HAP-1 (cell line): ENCODE measurements around the gene RANBP3.
"Not testable (repeated sequence)": the region's sequence is repeated elsewhere in the genome, so short reads cannot be mapped to it uniquely, and the experiment has no call there.

Experiments
- DNase-seq, 2 experiments: peaks; one replicate each; pipeline ENCODE4 v3.0.0-alpha.2; 2016 to 2020; ENCODE audit warnings: low spot score in 2 of 2
- H3K27me3 ChIP-seq: fragments of 250-450 bp; sonication (Bioruptor Pico); 2 replicates; pipeline ENCODE4 v1.5.1; 2020; ENCODE audit warnings: low read depth, mild to moderate bottlenecking, moderate library complexity
- H3K36me3 ChIP-seq: fragments of 250-450 bp; sonication (Bioruptor Pico); replicated peaks from 2 replicates; pipeline ENCODE4 v1.5.1; 2020; ENCODE audit warnings: mild to moderate bottlenecking
- H3K4me1 ChIP-seq: fragments of 250-450 bp; sonication (Bioruptor Pico); 2 replicates; pipeline ENCODE4 v1.5.1; 2020; ENCODE audit warnings: mild to moderate bottlenecking
- H3K4me3 ChIP-seq: fragments of 250-450 bp; sonication (Bioruptor Pico); 2 replicates; pipeline ENCODE4 v1.5.1; 2020; ENCODE audit warnings: mild to moderate bottlenecking, moderate library complexity
- H3K9me3 ChIP-seq: fragments of 250-450 bp; sonication (Bioruptor Pico); 2 replicates; pipeline ENCODE4 v1.5.1; 2020; ENCODE audit warnings: mild to moderate bottlenecking, moderate library complexity
- in situ Hi-C: fragments of 300-500 bp; cut with MboI; formaldehyde crosslinking; loops from 3 replicates; pipeline ENCODE4 v1.14.3; 2020; ENCODE audit warnings: low sequenced_read_pairs, inconsistent platforms, mixed read lengths

Gene RANBP3

DNA sequence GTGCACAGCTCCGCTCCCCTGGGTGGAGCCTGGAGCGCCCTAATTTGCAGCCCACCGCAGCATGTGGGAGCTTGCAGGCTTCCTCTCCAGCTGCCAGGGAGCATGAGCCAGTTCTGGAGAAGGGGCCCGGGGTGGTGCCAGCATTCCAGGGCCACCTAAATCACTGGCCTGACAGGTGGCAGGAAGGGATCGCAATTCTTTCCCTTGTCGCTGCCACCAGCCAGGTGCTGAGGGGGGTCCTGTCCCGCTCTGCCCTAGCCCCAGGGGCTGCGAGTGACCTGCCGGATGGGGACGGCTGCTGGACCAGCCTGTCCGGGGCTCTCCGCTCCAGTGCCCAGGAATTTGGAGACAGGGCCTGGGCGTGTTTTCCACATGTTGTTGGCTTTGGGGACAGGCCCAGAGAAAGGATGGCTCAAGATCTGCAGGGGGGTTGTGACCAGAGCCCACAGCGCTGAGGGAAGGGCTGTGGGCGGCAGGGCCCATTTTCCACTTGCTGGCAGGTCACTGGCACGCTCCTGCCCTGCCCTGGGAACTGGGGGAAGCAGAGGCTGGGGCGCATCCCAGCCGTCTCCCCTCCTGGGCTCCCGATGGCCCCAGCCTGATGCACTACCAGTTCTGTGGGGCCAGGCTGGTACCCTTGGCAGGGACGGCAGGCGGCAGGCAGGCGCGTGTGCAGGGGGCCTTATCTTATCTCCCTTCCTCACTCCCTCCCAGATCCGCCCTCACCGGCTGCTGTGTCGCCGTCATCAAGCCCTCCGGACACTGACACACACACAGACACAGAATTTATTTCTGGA, 83.8 kb downstream of the RANBP3 start:
- no peaks in the 10 kb centered on the region for H3K27me3 ChIP-seq
- in situ Hi-C loops, result loop anchor here (5.0 kb wide), 1 partner anchor 87 kb away; the partner anchor contains the start of gene NRTN

DNA sequence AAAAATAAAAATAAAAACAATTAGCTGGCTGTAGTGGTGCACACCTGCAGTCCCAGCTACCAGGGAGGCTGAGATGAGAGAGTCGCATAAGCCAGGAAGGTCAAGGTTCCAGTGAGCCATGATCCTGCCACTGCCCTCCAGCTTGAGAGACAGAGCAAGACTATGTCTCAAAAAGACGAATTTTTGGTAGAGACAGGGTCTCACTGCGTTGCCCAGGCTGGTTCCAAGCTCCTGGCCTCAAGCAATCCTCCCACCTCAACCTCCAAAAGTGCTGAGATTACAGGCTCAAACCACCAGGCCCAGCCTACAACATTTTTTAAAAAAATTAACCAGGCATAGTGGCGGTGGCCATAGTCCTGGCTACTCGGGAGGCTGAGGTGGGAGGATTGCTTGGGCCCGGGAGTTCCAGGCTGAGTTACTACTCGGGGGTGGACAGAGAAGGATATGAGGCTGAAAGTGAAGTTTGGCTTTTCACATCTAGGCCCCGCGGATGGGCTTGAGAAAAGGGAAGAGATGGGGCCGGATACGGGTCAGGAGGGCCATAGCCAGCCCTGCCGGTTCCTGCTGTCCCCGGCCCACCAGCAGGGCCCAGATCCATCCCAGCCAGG, 84.5 kb downstream of the RANBP3 start:
- DNase-seq, result no peak
- Histone ChIP-seq H3K36me3 (peaks cover 15% of the 10 kb centered on the region), H3K4me3 (no peak overlapping the region), H3K27me3 (no peaks in the 10 kb centered on the region), H3K9me3 (no peaks in the 10 kb centered on the region), H3K4me1 (no peaks in the 10 kb centered on the region)
- in situ Hi-C loops, result loop anchor here (5.0 kb wide), 1 partner anchor 86 kb away; the partner anchor contains the start of gene NRTN

More for the DNA sequence above, 83.8 kb downstream of the RANBP3 start:
- Histone ChIP-seq H3K9me3 (no peaks in the 10 kb centered on the region), H3K4me3 (no peak overlapping the region), H3K4me1 (no peaks in the 10 kb centered on the region), H3K36me3 (peaks cover 15% of the 10 kb centered on the region)
- DNase-seq, result no peak

DNA sequence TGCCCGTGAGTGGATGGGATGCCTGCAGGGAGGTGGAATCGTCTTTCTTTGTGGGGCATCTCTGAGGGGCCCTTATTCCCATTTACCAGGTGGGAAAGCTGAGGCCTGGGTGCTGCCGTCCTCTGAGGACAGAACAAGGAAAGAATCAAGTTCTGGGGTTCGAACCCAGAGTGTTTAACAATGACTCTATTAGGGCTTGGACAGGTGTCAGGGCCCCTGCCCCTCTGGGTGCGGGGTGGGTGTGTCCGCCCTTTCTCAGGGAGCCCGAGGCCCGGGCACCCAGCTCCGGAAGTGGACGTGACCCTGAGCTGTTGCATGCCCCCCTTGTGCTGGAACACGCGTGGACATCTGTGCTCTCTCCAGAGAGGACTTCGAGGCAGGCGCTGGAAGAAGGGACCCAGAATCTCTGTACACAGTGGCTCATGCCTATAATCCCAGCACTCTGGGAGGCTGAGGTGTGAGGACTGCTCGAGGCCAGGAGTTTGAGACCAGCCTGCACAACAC, 85.1 kb downstream of the RANBP3 start:
- no peaks in the 10 kb centered on the region for H3K27me3 ChIP-seq
- in situ Hi-C loops, result loop anchor here (5.0 kb wide), 1 partner anchor 86 kb away; the partner anchor contains the start of gene NRTN
- H3K36me3 ChIP-seq, result peaks cover 15% of the 10 kb centered on the region
- H3K9me3 ChIP-seq, result no peaks in the 10 kb centered on the region
- DNase-seq, result no peak
- no peaks in the 10 kb centered on the region for H3K4me1 ChIP-seq
- H3K4me3 ChIP-seq, result no peak overlapping the region

DNA sequence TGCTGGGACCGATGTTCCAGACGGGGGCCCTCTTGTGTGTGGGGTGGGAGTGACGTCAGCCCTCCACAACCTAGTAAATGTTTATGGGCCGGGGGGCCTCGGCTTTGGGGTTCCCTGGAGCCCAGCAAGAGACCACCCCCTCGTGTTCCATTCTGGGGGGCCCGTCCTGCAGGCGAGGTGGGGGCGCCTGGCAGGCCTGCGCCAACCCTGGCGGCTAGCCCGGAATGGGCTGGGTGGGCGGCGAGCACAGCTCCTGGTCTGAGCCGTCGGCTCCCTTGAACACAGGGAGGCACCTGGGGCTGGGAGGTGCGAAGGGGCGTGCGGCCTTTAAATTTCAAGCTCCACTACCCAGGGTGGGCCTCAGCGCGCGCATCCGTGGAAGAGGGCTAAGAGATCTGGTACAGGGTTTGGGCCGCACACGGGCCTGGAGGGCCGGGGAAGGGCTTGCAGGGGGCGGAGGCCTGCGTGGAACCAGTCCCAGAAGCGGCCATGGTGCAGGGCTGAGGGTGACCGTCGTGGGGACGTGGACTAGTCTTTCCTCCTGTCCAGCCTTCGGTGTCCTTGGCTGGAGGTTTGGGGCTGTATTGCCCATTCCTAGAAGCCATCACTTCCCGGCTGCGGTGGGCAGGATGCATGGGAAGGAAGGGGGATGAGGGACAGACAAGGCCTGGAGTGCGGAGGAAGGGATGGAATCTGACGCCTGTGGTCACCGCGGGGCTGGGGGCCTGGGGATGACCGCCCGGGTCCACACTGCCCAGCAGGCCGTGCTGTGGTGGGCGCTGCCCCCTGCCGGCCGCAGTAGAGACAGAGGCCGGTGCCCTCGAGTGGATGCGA, 85.8 kb downstream of the RANBP3 start:
- in situ Hi-C loops, result loop anchor here (5.0 kb wide), 1 partner anchor 85 kb away; the partner anchor contains the start of gene NRTN
- Histone ChIP-seq H3K4me1 (no peaks in the 10 kb centered on the region), H3K36me3 (peaks cover 15% of the 10 kb centered on the region), H3K9me3 (no peaks in the 10 kb centered on the region), H3K4me3 (no peak overlapping the region), H3K27me3 (no peaks in the 10 kb centered on the region)
- peak; percentile 26 to 65 for DNase-seq

DNA sequence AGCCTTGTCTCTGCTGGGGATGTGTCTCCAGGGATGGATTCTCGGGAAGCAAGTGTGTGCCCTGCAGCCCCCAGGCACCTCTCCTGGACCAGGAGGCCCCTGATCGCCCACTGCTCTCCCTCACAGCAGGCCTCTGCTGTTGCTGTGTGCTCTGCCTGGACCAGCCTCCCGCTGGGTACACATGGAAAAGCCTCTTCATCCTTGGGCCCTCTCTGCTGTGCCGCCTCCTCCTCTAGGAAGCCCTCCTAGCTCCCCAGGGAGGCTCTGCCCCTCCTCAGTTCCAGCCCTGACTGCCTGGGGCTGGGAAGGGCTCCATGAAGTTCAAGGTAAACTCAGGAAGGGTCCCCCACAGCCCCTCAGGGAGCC, 86.4 kb downstream of the RANBP3 start:
- Histone ChIP-seq H3K4me3 (no peak overlapping the region), H3K9me3 (no peaks in the 10 kb centered on the region), H3K36me3 (peaks cover 12% of the 10 kb centered on the region), H3K4me1 (no peaks in the 10 kb centered on the region), H3K27me3 (no peaks in the 10 kb centered on the region)
- DNase-seq, result no peak
- in situ Hi-C loops, result loop anchor here (5.0 kb wide), 1 partner anchor 84 kb away; the partner anchor contains the start of gene NRTN

DNA sequence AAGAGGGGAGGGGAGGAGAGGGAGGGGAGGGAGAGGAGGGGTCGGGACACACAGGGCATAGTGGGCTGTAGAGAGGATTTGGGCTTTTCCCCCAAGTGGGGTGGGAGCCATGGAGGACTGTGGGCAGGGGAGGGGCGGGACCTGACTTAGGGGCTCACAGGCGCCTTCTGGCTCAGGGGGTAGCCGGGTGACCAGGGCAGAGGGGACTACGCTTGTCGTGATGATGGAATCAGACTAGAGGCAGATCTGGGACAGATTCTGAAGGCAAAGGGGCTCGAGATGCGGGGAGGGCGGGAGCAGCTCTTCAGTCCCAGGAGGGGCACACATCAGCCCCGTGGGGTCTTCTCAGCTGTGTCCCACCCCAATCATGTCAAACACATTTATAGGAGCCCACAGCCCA, 87.8 kb downstream of the RANBP3 start:
- in situ Hi-C loops, result loop anchor here (5.0 kb wide), 1 partner anchor 83 kb away; the partner anchor contains the start of gene NRTN
- no peaks in the 10 kb centered on the region for H3K4me1 ChIP-seq
- H3K36me3 ChIP-seq, result peaks cover 2% of the 10 kb centered on the region
- no peaks in the 10 kb centered on the region for H3K27me3 ChIP-seq
- no peaks in the 10 kb centered on the region for H3K9me3 ChIP-seq
- no peak overlapping the region for H3K4me3 ChIP-seq
- DNase-seq, result no peak

DNA sequence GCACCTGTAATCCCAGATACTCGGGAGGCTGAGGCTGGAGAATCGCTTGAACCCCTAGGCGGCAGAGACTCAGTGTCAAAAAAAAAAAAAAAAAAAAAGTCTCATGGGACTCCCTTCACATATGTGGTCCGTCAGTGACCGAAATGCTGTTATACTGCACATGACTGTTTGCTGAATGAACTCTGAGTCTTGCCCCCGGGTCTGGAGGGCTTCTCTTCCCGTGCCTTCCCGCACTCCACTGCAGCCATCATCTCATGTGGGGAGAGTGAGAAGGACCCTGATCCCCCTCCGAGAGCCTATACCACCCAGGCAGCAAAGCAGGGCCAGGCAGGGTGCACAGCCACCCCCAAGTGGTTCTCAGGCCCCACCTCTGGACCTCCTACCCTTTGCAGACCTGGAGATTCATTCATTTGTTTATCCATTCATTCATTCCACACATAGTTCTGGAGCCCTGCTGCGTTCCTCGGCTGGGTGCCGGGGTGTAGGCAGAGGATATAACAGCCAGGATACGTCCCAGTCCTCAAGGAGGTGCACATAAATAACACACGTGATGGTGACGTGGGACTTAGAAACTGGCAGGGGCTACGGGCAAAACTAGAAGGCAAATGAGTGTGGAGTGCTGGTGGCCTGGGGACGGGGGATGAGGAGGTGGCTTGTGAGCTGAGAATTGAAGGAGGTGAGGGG, 88.5 kb downstream of the RANBP3 start:
- no peak for DNase-seq
- in situ Hi-C loops, result no loop called here
- no peaks in the 10 kb centered on the region for H3K9me3 ChIP-seq
- no peaks in the 10 kb centered on the region for H3K27me3 ChIP-seq
- no peak overlapping the region for H3K4me3 ChIP-seq
- no peaks in the 10 kb centered on the region for H3K36me3 ChIP-seq
- no peaks in the 10 kb centered on the region for H3K4me1 ChIP-seq

DNA sequence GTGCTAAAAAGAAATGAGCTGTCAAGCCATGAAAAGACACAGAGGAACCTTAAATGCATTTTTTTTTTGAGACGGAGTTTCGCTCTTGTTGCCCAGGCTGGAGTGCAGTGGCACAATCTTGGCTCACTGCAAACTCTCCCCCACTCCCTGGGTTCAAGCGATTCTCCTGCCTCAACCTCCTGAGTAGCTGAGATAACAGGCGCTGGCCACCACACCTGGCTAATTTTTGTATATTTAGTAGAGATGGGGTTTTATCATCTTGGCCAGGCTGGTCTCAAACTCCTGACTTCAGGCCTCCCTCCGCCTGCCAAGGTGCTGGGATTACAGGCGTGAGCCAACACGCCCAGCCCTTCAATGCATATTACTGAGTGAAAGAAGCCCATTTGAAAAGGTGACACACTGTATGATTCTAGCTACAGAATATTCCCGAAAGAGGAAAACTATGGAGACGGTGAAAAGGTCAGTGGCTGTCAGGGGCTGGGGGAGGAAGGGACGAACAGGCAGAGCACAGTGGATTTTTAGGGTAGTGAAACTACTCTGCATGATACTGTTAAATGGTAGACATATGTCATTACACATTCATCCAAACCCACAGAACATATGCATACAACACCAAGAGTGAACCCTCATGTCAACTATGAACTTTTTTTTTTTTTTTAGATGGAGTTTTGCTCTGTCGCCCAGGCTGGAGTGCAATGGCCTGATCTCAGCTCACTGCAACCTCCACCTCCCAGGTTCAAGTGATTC, 93.7 kb downstream of the RANBP3 start:
- in situ Hi-C loops, result not testable (repeated sequence)

DNA sequence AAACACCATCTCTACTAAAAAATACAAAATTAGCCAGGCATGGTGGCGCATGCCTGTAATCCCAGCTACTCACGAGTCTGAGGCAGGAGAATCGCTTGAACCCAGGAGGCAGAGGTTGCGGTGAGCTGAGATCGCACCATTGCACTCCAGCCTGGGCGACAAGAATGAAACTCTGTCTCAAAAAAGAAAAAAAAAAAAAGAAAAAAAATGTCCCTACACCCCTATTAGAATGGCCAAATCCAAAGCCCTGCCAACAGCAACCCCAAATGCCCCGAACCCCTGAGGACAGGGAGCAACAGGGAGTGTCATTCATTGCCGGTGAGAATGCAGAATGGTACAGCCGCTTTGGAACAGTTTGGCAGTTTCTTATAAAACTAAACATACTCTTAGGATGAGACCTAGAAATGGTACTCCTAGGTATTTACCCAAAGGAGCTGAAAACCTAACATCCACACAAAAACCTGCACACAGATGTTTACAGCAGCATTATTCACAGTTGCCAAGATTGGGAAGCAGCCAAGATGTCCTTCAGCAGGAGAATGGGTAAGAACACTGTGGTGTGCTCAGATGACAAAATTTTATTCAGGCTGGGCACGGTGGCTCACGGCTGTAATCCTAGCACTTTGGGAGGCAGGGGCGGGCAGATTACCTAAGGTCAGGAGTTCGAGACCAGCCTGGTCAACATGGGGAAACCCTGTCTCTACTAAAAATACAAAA, 94.6 kb downstream of the RANBP3 start:
- H3K36me3 ChIP-seq, H3K9me3 ChIP-seq, in situ Hi-C loops, DNase-seq, H3K4me1 ChIP-seq, H3K27me3 ChIP-seq, H3K4me3 ChIP-seq: not testable (repeated sequence)

More for the DNA sequence above, 93.7 kb downstream of the RANBP3 start:
- not testable (repeated sequence) for H3K27me3 ChIP-seq, DNase-seq, H3K36me3 ChIP-seq, H3K9me3 ChIP-seq, H3K4me3 ChIP-seq, H3K4me1 ChIP-seq

DNA sequence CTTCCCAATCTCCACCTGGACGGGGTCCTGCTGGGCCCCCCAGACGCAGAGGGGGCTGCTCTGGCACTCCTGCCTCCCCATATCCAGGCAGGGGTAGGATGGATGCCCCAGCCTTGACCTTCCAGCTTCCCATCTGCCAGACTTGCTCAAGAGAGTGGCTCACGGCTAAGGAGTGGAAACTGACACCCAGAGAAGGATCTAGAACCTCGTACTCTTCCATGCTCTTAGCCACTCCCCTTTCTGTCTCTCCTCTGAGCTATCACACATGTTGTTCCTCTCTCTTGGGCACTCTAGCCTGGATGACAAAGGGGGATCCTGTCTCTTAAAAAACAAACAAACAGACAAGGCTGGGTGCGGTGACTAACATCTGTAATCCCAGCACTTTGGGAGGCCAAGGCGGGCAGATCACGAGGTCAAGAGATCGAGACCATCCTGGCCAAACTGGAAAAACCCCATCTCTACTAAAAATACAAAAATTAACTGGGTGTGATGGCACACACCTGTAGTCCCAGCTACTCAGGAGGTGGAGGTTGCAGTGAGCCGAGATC, 95.4 kb downstream of the RANBP3 start:
- Histone ChIP-seq H3K4me3 (no peak overlapping the region), H3K36me3 (no peaks in the 10 kb centered on the region), H3K4me1 (peaks cover 7% of the 10 kb centered on the region), H3K9me3 (no peaks in the 10 kb centered on the region), H3K27me3 (no peaks in the 10 kb centered on the region)
- no peak for DNase-seq
- in situ Hi-C loops, result no loop called here

DNA sequence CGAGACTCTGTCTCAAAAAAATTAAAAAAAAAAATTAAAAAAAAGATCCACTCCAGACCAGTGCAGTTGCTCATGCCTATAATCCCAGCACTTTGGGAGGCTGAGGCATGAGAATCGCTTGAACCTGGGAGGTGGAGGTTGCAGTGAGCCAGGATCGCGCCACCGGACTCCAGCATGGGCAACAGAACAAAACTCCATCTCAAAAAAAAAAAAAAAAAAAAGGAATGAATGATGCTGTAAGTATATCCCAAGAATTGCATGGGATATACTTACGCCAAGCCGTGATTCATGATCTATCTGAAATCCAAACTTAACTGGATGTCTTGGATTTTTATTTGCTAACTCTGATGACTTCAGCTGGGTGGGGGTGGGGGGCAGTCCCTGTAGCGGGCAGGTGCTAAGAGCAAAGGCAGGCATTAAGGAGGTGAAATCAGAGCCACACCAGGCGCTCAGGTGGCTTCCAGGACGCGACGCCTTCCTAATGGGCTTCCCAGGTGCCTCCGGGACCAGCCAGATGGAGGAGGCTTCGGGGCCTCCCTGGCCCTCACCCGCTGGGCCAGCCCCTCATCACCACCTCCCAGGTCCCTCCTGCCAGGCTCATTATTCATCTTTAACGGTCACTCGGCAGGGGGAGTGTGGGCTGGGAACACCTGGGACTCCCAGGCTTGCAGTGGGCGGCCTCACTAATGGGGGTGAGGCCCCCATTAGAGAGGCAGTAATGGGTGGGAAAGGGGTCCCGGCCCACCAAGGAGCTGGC, 96.2 kb downstream of the RANBP3 start:
- in situ Hi-C loops, result no loop called here
- no peak overlapping the region for H3K4me3 ChIP-seq
- no peak for DNase-seq

More for the DNA sequence above, 96.2 kb downstream of the RANBP3 start:
- Histone ChIP-seq H3K4me1 (peaks cover 9% of the 10 kb centered on the region), H3K9me3 (no peaks in the 10 kb centered on the region), H3K36me3 (no peaks in the 10 kb centered on the region), H3K27me3 (no peaks in the 10 kb centered on the region)
